ENCODE data around the gene CIBAR2. TPM values are rescaled to one million over a fixed set of nuclear protein-coding genes. Genes with fewer than 3 reads are reported as not detected.

Gene CIBAR2
- total RNA-seq, 1 donor from 2014 or later: not detected

GRCh38 chr16:85140455-85141012 lies 28.3 kb upstream of the CIBAR2 start:
- Mint-ChIP-seq H3K27ac (ENCODE audit: unreplicated experiment) (no peak overlapping the region), H3K4me1 (ENCODE audit: low read depth, unreplicated experiment) (peaks cover 23% of the 10 kb centered on the region), H3K36me3 (ENCODE audit: unreplicated experiment) (no peaks in the 10 kb centered on the region), H3K27me3 (ENCODE audit: unreplicated experiment) (peaks cover 22% of the 10 kb centered on the region), H3K9me3 (ENCODE audit: unreplicated experiment) (no peaks in the 10 kb centered on the region), H3K4me3 (ENCODE audit: unreplicated experiment) (no peak overlapping the region)
- DNase-seq: no peak
- TF ChIP-seq, protein P1, sequence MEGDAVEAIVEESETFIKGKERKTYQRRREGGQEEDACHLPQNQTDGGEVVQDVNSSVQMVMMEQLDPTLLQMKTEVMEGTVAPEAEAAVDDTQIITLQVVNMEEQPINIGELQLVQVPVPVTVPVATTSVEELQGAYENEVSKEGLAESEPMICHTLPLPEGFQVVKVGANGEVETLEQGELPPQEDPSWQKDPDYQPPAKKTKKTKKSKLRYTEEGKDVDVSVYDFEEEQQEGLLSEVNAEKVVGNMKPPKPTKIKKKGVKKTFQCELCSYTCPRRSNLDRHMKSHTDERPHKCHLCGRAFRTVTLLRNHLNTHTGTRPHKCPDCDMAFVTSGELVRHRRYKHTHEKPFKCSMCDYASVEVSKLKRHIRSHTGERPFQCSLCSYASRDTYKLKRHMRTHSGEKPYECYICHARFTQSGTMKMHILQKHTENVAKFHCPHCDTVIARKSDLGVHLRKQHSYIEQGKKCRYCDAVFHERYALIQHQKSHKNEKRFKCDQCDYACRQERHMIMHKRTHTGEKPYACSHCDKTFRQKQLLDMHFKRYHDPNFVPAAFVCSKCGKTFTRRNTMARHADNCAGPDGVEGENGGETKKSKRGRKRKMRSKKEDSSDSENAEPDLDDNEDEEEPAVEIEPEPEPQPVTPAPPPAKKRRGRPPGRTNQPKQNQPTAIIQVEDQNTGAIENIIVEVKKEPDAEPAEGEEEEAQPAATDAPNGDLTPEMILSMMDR (IDR thresholded peaks at IDR 0.05; ENCODE audit: partially characterized antibody, unreplicated experiment): no peak

- Mint-ChIP-seq H3K4me1 (ENCODE audit: low read depth, unreplicated experiment) (peaks cover 25% of the 10 kb centered on the region), H3K9me3 (ENCODE audit: unreplicated experiment) (no peaks in the 10 kb centered on the region), H3K36me3 (ENCODE audit: unreplicated experiment) (no peaks in the 10 kb centered on the region), H3K27ac (ENCODE audit: unreplicated experiment) (no peak overlapping the region), H3K4me3 (ENCODE audit: unreplicated experiment) (no peak overlapping the region), H3K27me3 (ENCODE audit: unreplicated experiment) (peaks cover 25% of the 10 kb centered on the region)
- no peak for DNase-seq
- TF ChIP-seq, protein P1 (IDR thresholded peaks at IDR 0.05; ENCODE audit: partially characterized antibody, unreplicated experiment): no peak
Observed at GRCh38 chr16:85139881-85140339, 27.6 kb upstream of the CIBAR2 start.

DNA sequence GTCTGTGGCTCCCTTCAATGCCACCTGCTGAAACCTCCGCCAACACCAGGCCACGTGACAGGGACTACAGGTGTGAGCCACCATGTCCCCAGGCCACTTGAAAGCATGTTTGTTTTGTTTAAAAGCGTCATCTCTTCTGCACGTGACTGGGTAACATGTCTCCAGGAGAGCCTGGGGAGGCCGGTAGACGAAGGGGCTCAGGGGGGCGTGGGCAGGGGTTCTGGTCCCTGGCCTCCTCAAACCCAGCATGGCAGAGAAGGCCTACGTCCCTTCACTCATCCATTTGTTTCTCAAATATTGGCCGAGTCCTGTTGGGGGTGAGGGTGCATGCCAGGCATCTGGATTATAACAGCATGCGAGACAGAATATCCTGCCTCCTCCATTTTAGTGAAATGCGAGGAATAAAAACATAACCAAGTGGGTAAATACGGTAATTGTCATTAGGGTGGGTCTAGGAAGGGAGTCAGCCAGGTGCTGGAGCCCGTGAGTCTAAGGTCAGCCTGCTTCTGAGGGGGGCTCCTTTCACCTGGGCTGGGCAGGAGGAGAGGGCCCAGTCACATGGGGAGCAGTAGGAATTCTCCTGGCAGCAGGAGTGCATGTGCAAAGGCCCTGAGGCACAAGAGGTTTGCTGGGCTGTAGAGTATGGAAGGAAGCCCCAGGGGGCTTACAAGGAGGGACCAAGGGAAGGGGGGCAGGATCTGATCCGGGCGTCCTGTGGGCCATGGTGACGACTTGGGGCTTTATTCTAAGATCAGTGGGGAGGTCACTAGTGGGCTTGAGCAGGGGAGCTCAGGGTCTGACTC lies 26.8 kb upstream of the CIBAR2 start:
- H3K36me3 Mint-ChIP-seq (ENCODE audit: unreplicated experiment): no peaks in the 10 kb centered on the region
- no peak overlapping the region for H3K4me3 Mint-ChIP-seq (ENCODE audit: unreplicated experiment)
- TF ChIP-seq, protein P1 (IDR thresholded peaks at IDR 0.05; ENCODE audit: partially characterized antibody, unreplicated experiment): no peak
- peaks cover 28% of the 10 kb centered on the region for H3K4me1 Mint-ChIP-seq (ENCODE audit: low read depth, unreplicated experiment)
- H3K27me3 Mint-ChIP-seq (ENCODE audit: unreplicated experiment): peaks cover 28% of the 10 kb centered on the region
- no peak overlapping the region for H3K27ac Mint-ChIP-seq (ENCODE audit: unreplicated experiment)
- H3K9me3 Mint-ChIP-seq (ENCODE audit: unreplicated experiment): no peaks in the 10 kb centered on the region
- no peak for DNase-seq

DNA sequence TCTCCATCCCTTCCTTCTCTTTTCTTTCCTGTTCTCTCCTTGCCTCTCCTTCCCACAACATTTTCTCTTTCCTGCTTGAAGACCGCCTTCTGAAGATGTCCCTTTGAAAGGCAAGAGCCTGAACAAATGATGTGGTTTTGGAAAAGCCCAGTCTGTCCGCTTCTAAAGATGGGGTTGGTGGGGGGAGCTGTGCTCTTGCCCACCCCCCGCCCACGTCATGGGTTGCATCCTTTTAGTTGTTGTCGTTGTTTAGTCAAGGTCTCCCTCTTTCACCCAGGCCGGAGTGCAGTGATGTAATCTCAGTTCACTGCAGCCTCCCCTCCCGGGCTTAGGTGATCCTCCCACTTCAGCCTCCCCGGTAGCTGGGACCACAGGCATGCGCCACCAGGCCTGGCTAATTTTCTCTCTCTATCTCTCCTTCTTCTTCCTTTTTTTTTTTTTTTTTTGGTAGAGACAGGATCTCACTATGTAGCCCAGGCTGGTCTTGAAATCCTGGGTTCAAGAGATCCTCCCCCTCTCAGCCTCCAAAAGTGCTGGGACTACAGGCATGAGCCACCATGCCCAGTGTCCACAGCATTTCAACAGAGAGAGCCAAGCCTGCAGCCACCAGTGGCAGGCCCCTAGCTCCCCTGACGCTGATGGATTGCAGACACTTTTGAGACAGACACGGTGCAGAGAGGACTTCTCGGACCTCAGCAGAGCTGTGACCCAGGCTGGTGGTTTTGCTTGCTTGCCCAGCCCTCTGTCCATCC lies 26.0 kb upstream of the CIBAR2 start:
- no peak for DNase-seq
- Mint-ChIP-seq H3K4me1 (ENCODE audit: low read depth, unreplicated experiment) (peaks cover 24% of the 10 kb centered on the region), H3K36me3 (ENCODE audit: unreplicated experiment) (no peaks in the 10 kb centered on the region), H3K9me3 (ENCODE audit: unreplicated experiment) (peaks cover 2% of the 10 kb centered on the region), H3K27me3 (ENCODE audit: unreplicated experiment) (peaks cover 23% of the 10 kb centered on the region), H3K27ac (ENCODE audit: unreplicated experiment) (peak overlapping the region; percentile 54), H3K4me3 (ENCODE audit: unreplicated experiment) (peak overlapping the region; percentile 52)
- TF ChIP-seq, protein P1 (IDR thresholded peaks at IDR 0.05; ENCODE audit: partially characterized antibody, unreplicated experiment): no peak
